Measurements from ENCODE around the gene ACOX3.

The ACOX3 gene

DNA sequence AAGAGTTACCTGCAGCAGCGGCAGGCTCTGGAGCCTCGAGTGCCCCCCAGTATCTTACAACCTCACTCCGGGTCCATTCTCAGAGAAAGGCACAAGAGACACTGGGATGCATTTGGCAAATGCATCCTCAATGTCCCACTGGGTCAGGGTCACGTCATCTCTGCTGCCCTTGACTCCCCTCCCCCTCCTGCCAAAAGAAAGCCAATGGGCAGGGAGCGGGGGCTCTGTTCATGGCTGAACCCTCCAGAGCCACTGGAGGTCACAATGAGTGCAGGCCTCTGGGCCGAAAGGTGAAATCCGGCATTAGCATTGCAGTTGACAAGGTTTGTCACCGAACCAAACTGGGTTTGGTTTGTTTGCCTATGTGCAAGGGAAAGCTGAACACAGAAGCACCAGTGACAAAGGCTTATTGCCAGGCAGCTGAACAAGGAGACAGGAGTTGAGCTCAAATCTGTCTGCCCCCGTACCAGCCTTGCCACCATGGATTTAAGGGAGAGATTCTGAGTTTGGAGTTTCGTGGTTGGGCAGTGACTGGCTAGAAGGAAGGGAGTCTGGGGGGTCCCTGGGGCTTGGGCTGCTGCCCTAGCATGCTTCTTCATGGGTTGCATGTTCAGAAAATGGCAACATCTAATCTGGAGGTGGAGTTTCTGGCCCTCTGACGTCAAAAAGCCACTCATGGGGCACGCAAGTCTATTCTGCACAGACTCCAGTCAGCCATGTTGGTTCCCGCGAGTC lies 106.6 kb downstream of the ACOX3 start:
- Histone ChIP-seq H3K4me1 (ENCODE audit: insufficient read depth, low read length) (no peaks in the 10 kb centered on the region), H3K9ac (ENCODE audit: low read length) (no peak overlapping the region), H3K36me3 (ENCODE audit: insufficient read depth, low read length) (no peaks in the 10 kb centered on the region), H3K9me3 (ENCODE audit: low read length) (no peaks in the 10 kb centered on the region), H3K4me3 (ENCODE audit: low read depth in 1 of 2, low read length in 2 of 2) (no peak overlapping the region), H3K27ac (ENCODE audit: low read depth, low read length) (no peak overlapping the region), H3K27me3 (ENCODE audit: control insufficient read depth in 1 of 2, insufficient read depth in 2 of 2, low read length in 2 of 2) (no peaks in the 10 kb centered on the region)

- Histone ChIP-seq H3K4me1 (ENCODE audit: insufficient read depth, low read length) (no peaks in the 10 kb centered on the region), H3K4me3 (ENCODE audit: low read depth in 1 of 2, low read length in 2 of 2) (no peak overlapping the region), H3K27ac (ENCODE audit: low read depth, low read length) (no peak overlapping the region), H3K27me3 (ENCODE audit: control insufficient read depth in 1 of 2, insufficient read depth in 2 of 2, low read length in 2 of 2) (no peaks in the 10 kb centered on the region), H3K9me3 (ENCODE audit: low read length) (no peaks in the 10 kb centered on the region), H3K9ac (ENCODE audit: low read length) (no peak overlapping the region), H3K36me3 (ENCODE audit: insufficient read depth, low read length) (no peaks in the 10 kb centered on the region)
Measured at GRCh38 chr4:8332891-8333331, 107.6 kb downstream of the ACOX3 start.

DNA sequence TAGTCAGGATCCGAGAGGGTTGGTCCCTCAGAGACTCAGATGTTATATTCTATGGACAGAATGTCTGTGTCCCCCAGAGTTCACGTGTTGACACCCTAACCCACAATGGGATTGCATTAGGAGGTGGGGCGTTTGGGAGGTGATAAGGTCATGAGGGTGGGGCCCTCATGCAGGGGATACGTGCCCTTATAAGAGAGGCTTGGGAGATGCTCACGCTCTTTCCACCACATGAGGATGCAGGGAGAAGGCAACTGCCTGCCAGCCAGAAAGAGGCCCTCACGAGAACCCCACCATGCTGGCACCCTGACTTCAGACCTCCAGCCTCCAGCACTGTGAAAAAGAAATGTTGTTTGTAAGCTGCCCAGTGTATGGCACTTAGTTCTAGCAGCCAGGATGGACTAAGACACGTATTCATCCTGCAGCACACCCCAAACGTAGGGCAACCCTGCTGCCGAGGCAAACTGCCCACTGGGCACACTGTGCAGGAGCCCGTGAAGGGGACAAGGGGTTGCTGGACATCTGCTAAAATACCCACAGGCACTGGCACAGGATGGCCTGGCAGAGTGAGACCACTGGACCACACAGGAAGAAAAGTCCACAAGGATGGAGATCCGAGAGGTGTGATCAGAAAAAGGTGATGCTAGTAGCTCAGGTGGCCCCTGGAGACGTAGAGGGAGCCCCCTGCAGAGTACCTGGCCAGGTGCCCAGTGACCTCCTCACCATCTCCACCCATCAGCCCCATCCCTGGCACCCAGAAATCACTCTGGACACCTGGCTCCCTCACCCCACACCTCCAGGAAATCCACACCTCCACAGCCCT lies 108.3 kb downstream of the ACOX3 start:
- Histone ChIP-seq H3K36me3 (ENCODE audit: insufficient read depth, low read length) (no peaks in the 10 kb centered on the region), H3K27ac (ENCODE audit: low read depth, low read length) (no peak overlapping the region), H3K9ac (ENCODE audit: low read length) (no peak overlapping the region), H3K4me1 (ENCODE audit: insufficient read depth, low read length) (no peaks in the 10 kb centered on the region), H3K27me3 (ENCODE audit: control insufficient read depth in 1 of 2, insufficient read depth in 2 of 2, low read length in 2 of 2) (no peaks in the 10 kb centered on the region), H3K9me3 (ENCODE audit: low read length) (no peaks in the 10 kb centered on the region), H3K4me3 (ENCODE audit: low read depth in 1 of 2, low read length in 2 of 2) (no peak overlapping the region)

DNA sequence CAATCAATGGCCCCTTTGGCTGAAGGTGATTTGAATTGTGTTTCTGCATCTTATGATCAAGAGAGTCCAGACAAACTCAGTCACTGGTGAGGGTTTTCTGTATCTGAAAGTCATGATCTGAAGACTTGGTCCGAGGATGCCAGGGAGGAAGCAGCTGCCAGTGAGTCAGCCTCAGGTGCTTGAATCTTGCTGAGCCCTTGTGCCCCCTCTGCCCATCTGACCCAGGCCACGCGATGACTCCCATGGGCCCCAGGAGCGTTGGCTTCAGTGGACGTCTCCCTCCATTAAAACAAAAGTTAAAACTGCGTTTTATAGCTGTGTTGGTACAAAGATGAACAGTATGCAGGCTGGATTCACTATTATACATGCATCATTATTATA lies 109.0 kb downstream of the ACOX3 start:
- Histone ChIP-seq H3K9me3 (ENCODE audit: low read length) (no peaks in the 10 kb centered on the region), H3K27ac (ENCODE audit: low read depth, low read length) (no peak overlapping the region), H3K4me1 (ENCODE audit: insufficient read depth, low read length) (no peaks in the 10 kb centered on the region), H3K27me3 (ENCODE audit: control insufficient read depth in 1 of 2, insufficient read depth in 2 of 2, low read length in 2 of 2) (no peaks in the 10 kb centered on the region), H3K36me3 (ENCODE audit: insufficient read depth, low read length) (no peaks in the 10 kb centered on the region), H3K4me3 (ENCODE audit: low read depth in 1 of 2, low read length in 2 of 2) (no peak overlapping the region), H3K9ac (ENCODE audit: low read length) (no peak overlapping the region)

DNA sequence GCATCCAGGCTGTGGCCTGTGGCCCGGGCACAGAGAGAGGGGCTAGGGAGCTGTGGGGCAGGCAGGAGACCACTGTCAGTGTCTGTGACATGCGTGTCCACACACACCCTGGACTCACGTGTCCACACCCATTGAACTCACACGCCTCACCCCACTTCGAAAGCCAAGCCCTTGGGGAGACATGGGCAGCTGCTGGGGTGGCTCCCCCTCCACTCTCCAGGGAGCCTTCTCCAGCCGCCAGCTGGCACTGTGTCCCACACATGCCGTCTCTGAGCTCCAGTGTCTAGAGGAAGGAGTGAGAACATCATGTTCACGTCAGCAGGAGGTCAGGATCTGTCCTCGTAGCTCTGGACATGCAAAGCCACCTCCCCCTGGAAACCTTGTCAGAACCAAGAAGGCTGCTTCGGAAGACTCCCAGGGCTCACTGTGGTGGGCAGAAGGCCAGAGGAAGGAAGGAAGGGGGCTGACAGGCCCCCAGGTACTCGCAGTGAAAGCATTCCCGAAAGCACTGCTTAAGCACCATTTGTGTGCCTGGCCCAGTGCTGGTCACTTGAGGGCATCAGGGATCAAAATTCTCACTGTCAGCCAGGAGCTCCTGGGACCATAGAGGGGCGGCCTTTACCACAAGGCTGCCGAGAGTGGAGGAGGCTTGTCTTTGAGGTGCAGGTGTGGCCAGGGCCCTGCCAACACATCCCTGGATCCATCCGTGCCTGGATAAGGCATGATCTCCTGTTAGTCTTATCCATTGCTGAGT lies 109.5 kb downstream of the ACOX3 start:
- no peaks in the 10 kb centered on the region for H3K4me1 ChIP-seq (ENCODE audit: insufficient read depth, low read length)
- no peaks in the 10 kb centered on the region for H3K27me3 ChIP-seq (ENCODE audit: control insufficient read depth in 1 of 2, insufficient read depth in 2 of 2, low read length in 2 of 2)
- H3K4me3 ChIP-seq (ENCODE audit: low read depth in 1 of 2, low read length in 2 of 2): no peak overlapping the region
- H3K27ac ChIP-seq (ENCODE audit: low read depth, low read length): no peak overlapping the region
- no peak overlapping the region for H3K9ac ChIP-seq (ENCODE audit: low read length)
- H3K36me3 ChIP-seq (ENCODE audit: insufficient read depth, low read length): no peaks in the 10 kb centered on the region
- H3K9me3 ChIP-seq (ENCODE audit: low read length): no peaks in the 10 kb centered on the region

DNA sequence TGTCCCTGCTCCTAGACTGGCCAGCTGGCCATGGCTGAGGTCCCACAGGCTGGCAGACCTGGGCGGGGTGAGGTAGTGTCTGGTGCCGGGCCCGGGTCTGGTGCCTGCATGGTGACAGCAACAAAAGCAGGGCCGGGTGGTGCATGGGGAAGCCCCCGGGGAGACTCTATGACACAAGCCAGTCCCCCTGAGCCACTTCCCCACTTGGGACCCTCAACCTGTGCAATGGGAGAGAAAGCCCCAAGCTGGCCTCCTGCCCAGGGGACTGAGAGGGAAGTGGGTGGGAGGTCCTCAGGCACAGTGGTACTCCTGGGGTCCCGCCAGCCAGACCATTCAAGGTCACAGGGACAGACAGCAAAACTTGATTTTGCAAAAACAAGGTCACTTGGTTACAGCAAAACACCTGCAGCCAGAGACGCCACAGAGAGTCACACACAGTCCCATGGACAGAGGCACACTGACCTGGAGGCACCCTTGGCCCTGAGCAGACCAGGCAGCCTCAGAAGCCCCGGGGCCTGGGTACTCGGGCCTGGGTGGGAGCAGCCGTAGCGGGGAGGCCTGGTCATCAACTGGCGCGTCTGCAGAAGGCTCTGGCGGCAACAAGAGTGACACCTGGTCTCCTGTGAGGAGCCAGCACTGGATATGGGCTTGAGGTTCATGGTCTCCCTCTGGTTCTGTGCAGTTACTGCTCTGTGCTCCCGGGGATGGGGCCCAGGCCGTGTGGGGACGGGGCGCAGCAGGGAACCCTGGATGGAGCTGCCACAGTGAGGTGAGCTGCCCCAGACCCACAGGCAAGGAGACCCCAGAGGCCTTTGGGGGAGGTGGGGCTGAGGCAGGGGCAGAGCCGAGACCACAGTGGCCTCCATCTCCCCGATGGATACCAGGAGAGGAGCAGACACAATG lies 110.4 kb downstream of the ACOX3 start:
- H3K36me3 ChIP-seq (ENCODE audit: insufficient read depth, low read length): no peaks in the 10 kb centered on the region

GRCh38 chr4:8329560-8329858 lies 111.0 kb downstream of the ACOX3 start:
- Histone ChIP-seq H3K27me3 (ENCODE audit: control insufficient read depth in 1 of 2, insufficient read depth in 2 of 2, low read length in 2 of 2) (no peaks in the 10 kb centered on the region), H3K27ac (ENCODE audit: low read depth, low read length) (no peak overlapping the region), H3K9ac (ENCODE audit: low read length) (no peak overlapping the region), H3K36me3 (ENCODE audit: insufficient read depth, low read length) (no peaks in the 10 kb centered on the region), H3K9me3 (ENCODE audit: low read length) (no peaks in the 10 kb centered on the region), H3K4me3 (ENCODE audit: low read depth in 1 of 2, low read length in 2 of 2) (no peak overlapping the region), H3K4me1 (ENCODE audit: insufficient read depth, low read length) (no peaks in the 10 kb centered on the region)

More for the DNA sequence above, 110.4 kb downstream of the ACOX3 start:
- no peak overlapping the region for H3K9ac ChIP-seq (ENCODE audit: low read length)
- H3K27me3 ChIP-seq (ENCODE audit: control insufficient read depth in 1 of 2, insufficient read depth in 2 of 2, low read length in 2 of 2): no peaks in the 10 kb centered on the region
- no peak overlapping the region for H3K4me3 ChIP-seq (ENCODE audit: low read depth in 1 of 2, low read length in 2 of 2)
- no peaks in the 10 kb centered on the region for H3K4me1 ChIP-seq (ENCODE audit: insufficient read depth, low read length)
- H3K27ac ChIP-seq (ENCODE audit: low read depth, low read length): no peak overlapping the region
- H3K9me3 ChIP-seq (ENCODE audit: low read length): no peaks in the 10 kb centered on the region

DNA sequence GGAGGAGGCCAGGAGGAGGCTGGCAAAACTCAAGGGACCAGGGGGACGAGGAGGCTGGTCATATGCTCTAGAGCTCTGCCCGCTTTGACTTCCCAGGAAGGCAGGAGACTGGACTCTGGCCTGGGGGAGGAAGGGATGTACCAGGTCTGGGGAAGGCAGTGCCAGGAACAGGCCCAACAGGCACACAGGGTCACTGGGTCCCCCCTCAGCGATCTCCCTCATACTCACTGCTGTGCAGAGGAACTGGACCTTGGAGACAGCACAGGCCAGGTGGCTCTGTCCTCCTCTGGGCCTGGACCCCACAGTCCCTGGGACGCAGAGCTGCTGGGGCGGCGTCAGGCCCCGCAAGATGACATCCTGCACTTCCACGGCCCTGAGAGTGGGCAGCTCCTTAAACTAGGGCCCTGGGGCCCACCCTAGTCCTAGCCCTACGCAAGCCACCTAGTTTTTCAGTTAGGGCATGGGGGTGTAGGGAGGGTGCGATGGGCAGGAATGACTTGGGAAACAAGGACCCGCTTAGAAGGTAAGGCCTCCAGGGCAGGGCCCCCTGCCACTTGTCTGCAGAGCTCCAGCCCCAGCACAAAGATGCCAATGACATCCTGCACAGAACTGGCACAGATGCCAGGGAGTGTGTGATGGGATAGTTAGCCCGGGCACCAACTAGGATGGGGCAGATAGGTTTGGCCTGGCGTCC lies 111.5 kb downstream of the ACOX3 start:
- H3K36me3 ChIP-seq (ENCODE audit: insufficient read depth, low read length): no peaks in the 10 kb centered on the region
- no peak overlapping the region for H3K9ac ChIP-seq (ENCODE audit: low read length)
- no peaks in the 10 kb centered on the region for H3K9me3 ChIP-seq (ENCODE audit: low read length)
- H3K4me3 ChIP-seq (ENCODE audit: low read depth in 1 of 2, low read length in 2 of 2): no peak overlapping the region
- H3K27me3 ChIP-seq (ENCODE audit: control insufficient read depth in 1 of 2, insufficient read depth in 2 of 2, low read length in 2 of 2): no peaks in the 10 kb centered on the region
- H3K27ac ChIP-seq (ENCODE audit: low read depth, low read length): no peak overlapping the region
- no peaks in the 10 kb centered on the region for H3K4me1 ChIP-seq (ENCODE audit: insufficient read depth, low read length)

DNA sequence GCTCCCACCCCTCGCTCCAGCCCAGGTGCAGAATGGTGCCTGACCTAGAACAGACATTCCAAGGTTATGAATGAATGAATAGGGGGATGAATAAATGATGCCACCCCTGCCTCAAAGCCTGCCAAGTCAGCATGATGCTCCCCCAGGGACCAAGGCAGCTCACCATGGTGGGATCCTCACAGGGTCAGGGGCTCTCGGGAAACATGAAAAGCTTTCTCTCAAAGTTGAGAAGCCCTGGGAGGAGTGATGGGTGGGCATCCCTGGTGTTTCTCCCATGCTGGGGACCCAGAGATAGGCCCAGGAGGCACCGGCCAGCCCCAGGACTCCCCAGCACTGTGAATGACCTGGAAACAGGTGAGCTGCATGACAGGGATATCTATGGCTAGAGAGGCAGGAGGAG lies 112.1 kb downstream of the ACOX3 start:
- no peak overlapping the region for H3K9ac ChIP-seq (ENCODE audit: low read length)
- H3K9me3 ChIP-seq (ENCODE audit: low read length): no peaks in the 10 kb centered on the region
- H3K36me3 ChIP-seq (ENCODE audit: insufficient read depth, low read length): no peaks in the 10 kb centered on the region
- H3K27me3 ChIP-seq (ENCODE audit: control insufficient read depth in 1 of 2, insufficient read depth in 2 of 2, low read length in 2 of 2): no peaks in the 10 kb centered on the region
- no peak overlapping the region for H3K27ac ChIP-seq (ENCODE audit: low read depth, low read length)
- no peaks in the 10 kb centered on the region for H3K4me1 ChIP-seq (ENCODE audit: insufficient read depth, low read length)
- no peak overlapping the region for H3K4me3 ChIP-seq (ENCODE audit: low read depth in 1 of 2, low read length in 2 of 2)

GRCh38 chr4:8326206-8326605 lies 114.3 kb downstream of the ACOX3 start:
- Histone ChIP-seq H3K4me1 (ENCODE audit: insufficient read depth, low read length) (no peaks in the 10 kb centered on the region), H3K9ac (ENCODE audit: low read length) (no peak overlapping the region), H3K27me3 (ENCODE audit: control insufficient read depth in 1 of 2, insufficient read depth in 2 of 2, low read length in 2 of 2) (no peaks in the 10 kb centered on the region), H3K27ac (ENCODE audit: low read depth, low read length) (no peak overlapping the region), H3K9me3 (ENCODE audit: low read length) (no peaks in the 10 kb centered on the region), H3K4me3 (ENCODE audit: low read depth in 1 of 2, low read length in 2 of 2) (no peak overlapping the region), H3K36me3 (ENCODE audit: insufficient read depth, low read length) (no peaks in the 10 kb centered on the region)
